GM21576 (cell line): ENCODE data around the gene MKRN2.

Source experiments
- ATAC-seq: cut with Tn5 transposase; IDR thresholded peaks from one replicate; pipeline ENCODE4 v1.9.1; 2021; ENCODE audit warnings: mild to moderate bottlenecking, moderate library complexity; ENCODE audit not compliant: unreplicated experiment

Gene MKRN2

GRCh38 chr3:12585181-12585580 lies 28.3 kb downstream of the MKRN2 start:
- ATAC-seq: no peak

DNA sequence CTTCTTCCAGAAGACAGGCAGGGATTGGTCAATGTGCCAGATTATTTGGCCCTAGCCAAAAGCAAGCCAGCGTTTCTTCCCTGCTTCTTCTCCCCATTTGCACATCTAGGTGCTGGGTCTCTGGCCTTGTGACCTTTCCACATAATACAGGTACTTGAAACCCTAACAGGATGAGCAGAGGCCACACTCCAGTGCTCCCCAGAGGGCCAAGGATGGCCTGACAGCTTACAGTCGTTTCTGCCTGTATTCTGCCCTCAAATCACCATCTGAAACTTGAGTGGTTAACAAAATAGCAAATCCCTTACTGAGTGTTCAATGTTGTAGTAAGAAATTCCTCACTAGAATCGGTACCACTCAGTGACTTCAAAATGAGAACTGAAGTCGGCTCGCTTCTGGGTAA lies 29.1 kb downstream of the MKRN2 start:
- no peak for ATAC-seq

DNA sequence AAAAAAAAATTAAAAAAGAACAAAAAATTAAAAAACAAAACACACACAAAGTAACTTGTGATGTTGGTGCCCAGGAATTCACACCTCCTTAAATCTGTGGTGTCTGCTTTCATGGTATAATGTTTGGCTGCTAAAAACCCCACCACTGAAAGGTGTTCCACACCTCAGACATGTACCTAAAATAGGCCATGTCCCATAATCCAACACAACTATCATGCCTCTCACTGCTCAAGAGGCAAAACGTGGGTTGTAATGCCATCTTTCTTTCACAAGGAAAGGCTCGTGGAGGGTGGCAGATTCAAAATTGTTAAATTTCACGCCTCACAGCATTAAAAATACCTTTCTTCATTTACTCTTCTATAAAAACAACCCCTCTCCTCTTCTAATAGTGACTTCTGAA lies 29.5 kb downstream of the MKRN2 start:
- ATAC-seq: no peak

GRCh38 chr3:12588039-12589009 lies 31.4 kb downstream of the MKRN2 start:
- ATAC-seq: no peak

GRCh38 chr3:12590096-12590495 lies 33.2 kb downstream of the MKRN2 start:
- ATAC-seq: no peak

DNA sequence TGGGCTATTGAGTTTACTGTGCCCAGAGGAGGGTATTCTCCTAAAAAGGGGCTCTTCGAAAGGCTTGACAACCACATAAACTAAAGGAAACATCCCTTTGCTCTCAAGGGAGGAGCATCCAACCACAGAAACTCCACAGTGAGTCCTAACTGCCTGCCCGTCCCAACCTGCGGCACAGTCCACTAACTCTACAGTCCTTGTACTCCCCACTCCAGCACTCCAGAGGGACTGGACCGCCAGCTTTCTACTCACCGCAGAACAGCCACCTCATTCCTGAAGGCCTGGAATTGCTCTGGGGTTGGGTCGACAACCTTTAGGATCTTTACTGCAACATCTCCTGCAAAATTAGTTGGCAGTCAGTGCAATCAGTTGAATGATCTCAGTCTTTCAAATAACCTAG lies 34.6 kb downstream of the MKRN2 start:
- no peak for ATAC-seq

DNA sequence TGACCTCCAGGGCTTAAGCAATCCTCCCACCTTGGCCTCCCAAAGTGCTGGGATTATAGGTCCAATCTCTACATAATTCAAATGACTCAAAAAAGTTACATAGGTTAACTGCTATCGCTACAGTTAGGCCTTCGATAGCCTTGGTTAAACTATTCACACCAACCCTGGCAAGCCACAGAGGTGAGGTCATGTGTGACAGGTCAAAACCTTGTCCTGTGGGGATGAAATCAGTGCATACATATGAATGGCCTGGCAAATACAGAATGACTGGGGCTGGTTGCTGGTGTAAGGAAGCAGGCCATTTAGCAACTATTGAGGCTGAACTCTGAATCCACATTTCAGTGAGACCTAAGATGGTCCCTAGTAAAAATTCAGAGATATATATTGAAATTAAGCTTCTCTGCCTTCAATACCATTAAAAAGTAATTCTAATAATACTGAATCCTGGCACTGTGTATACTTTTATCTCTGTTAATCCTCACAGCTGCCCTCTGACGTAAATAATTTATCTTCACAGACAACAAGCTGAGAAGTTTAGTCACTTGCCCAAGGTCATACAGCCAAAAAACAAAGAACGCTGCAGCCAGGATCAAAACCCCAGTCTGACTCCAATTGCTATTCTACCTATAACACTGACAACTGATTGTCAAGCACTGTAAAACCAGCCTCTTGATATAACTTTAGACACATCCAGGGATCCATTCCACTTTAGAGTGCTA lies 35.3 kb downstream of the MKRN2 start:
- ATAC-seq: no peak

- no peak for ATAC-seq
These were observed 36.6 kb downstream of the MKRN2 start for GRCh38 chr3:12593473-12593872.

GRCh38 chr3:12598890-12599289 lies 42.0 kb downstream of the MKRN2 start:
- ATAC-seq: no peak

DNA sequence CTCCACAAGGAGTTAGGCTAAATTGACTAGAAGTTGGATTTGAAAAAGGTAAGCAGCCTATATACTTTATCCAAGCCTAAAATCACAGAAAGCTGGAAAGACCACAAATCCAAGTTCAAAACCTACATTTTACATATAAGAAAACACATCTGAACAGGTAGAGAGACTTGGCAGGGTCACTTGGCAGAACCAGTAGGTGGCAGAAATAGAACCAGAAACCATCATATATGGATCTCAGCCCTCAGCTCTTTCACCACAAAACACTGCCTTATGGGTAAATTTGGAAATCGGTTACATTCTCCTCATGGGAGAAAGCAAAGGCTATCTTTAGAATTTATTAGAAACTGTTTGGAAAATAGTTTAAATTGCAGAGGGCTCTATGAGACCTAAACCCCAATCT lies 44.2 kb downstream of the MKRN2 start:
- ATAC-seq: no peak

- ATAC-seq: no peak
These were observed 47.1 kb downstream of the MKRN2 start for GRCh38 chr3:12603969-12604368.

GRCh38 chr3:12608376-12608775 lies 51.5 kb downstream of the MKRN2 start:
- no peak for ATAC-seq

- no peak for ATAC-seq
These were observed 54.2 kb downstream of the MKRN2 start for GRCh38 chr3:12611117-12611516.

DNA sequence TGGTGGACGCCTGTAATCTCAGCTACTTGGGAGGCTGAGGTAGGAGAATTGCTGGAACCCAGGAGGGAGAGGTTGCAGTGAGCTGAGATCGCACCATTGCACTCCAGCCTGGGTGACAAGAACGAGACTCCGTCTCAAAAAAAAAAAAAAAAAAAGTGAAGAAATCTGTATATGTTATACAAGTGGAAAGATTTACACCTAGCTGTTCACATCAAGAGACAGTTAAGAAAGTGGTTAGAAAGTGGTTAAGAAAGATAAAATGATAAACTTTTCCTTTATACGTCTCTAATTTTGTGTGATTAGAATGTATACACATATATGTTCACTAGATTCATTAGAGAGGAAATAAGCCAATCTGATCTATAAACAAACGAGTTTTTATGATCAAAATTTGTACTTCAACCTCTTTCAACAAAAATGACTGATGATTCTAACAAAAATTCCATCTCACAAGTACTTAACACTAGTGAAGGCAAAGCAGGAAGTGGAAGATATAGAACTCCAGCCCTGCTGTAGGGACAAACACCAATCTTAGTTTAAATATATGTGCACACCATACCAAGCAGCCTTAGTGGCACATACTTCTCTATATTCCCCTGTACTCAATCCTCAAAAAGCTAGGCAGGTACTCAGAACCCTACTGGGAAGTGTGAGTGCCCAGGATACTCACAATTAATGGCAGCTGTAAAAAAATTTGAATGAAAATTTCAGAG lies 55.8 kb downstream of the MKRN2 start:
- no peak for ATAC-seq

GRCh38 chr3:12613250-12613649 lies 56.4 kb downstream of the MKRN2 start:
- no peak for ATAC-seq

- no peak for ATAC-seq
These were observed 58.4 kb downstream of the MKRN2 start for GRCh38 chr3:12615266-12615665.

DNA sequence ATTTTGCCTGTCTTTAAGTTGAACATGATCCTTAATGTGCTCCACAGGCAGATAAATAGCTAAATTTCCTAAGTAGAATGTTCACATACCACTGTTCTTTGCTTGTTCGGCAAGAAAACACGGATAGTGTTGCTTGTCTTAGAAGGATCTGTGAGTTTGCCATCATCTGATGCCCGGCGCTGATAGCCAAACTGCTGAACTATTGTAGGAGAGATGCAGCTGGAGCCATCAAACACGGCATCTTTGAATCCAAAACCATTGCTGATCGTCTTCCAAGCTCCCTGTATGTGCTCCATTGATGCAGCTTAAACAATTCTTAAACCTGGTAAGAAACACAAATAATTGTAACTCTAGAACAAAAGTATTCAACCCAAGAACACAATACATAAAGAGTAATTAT lies 61.5 kb downstream of the MKRN2 start:
- no peak for ATAC-seq

DNA sequence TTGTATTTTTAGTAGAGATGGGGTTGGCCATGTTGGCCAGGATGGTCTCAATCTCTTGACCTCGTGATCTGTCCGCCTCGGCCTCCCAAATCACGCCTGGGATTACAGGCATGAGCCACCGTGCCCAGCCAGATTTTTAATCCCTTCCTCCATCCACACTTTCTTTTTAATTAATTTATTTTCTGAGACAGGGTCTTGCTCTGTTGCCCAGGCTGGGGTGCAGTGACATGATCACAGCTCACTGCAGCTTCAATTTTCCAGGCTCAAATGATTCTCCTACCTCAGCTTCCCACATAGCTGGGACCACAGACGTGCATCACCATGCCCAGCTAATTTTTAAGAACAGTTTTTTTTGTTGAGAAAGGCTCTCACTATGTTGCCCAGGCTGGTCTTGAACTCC lies 63.4 kb downstream of the MKRN2 start:
- no peak for ATAC-seq

- no peak for ATAC-seq
These were observed 63.8 kb downstream of the MKRN2 start for GRCh38 chr3:12620729-12621128.

DNA sequence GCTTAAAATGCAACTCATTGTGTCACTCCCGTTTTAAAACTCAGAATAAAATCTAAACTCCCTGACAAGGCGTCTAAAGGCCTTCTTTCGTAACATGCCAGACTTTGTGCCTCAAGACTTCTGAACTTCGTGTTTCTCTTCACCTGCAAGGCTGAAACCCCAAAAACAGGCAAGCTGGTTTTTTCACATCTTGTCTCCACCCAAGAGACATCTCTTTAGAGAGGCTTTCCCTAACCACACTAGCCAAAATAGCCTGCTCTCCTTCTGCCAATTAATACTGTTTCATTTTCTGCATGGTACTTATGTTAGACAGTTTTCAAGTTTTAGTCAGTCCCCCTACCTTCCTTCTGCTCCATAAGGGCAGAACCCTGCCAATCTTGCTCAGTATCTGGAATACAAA lies 65.4 kb downstream of the MKRN2 start:
- ATAC-seq: peak; percentile 51

GRCh38 chr3:12624056-12624455 lies 67.2 kb downstream of the MKRN2 start:
- ATAC-seq: no peak
